A673 (cell line): ENCODE data around the gene SMARCA4. TPM values are rescaled to one million over a fixed set of nuclear protein-coding genes. Genes with fewer than 3 reads are reported as not detected.

Experiments used
- BruUV-seq: library from RNA; stranded (reverse); fragments of 400-500 nt; replicated peaks from 2 replicates; lab custom pipeline; 2021; lab: Mats Ljungman, UMichigan
- CTCF ChIA-PET: fragments of 300-600 bp; sonication (Branson Sonifier 250); formaldehyde crosslinking; loops from one replicate; lab custom pipeline; 2022; ENCODE audit warnings: antibody characterized with exemption; lab: Charles Lee
- POLR2A ChIA-PET: fragments of 300-600 bp; sonication (Branson Sonifier 250); formaldehyde crosslinking; loops from one replicate; lab custom pipeline; 2022; ENCODE audit warnings: antibody characterized with exemption; ENCODE audit not compliant: low non-redundant PET; lab: Charles Lee
- DNase-seq: peaks from one replicate; pipeline ENCODE4 v3.0.0-alpha.2; 2015; ENCODE audit warnings: low spot score
- H3K27ac ChIP-seq: fragments of 200-600 bp; sonication (generic); 2 replicates; pipeline ENCODE4 v1.5.1; 2016; ENCODE audit warnings: mixed run types, low read depth, mild to moderate bottlenecking, mixed read lengths, antibody characterized with exemption, low read length; ENCODE audit not compliant: poor library complexity, severe bottlenecking
- H3K27me3 ChIP-seq: fragments of 200-600 bp; sonication (generic); replicated peaks from 2 replicates; pipeline ENCODE4 v1.6.1; 2017; ENCODE audit warnings: mixed run types, low read depth, mild to moderate bottlenecking, mixed read lengths, antibody characterized with exemption, low read length; ENCODE audit not compliant: insufficient read depth, poor library complexity
- H3K36me3 ChIP-seq: fragments of 200-600 bp; sonication (generic); 2 replicates; pipeline ENCODE4 v1.6.1; 2016; ENCODE audit warnings: mixed run types, mild to moderate bottlenecking, mixed read lengths, antibody characterized with exemption, low read length; ENCODE audit not compliant: insufficient read depth, poor library complexity, severe bottlenecking
- H3K4me1 ChIP-seq: fragments of 200-600 bp; sonication (generic); 2 replicates; pipeline ENCODE4 v1.6.1; 2017; ENCODE audit warnings: mixed run types, mild to moderate bottlenecking, mixed read lengths, antibody characterized with exemption, low read length; ENCODE audit not compliant: insufficient read depth, poor library complexity, severe bottlenecking
- H3K4me3 ChIP-seq: fragments of 200-600 bp; sonication (generic); 2 replicates; pipeline ENCODE4 v1.5.1; 2016; ENCODE audit warnings: low read depth, mixed run types, mild to moderate bottlenecking, mixed read lengths, low read length; ENCODE audit not compliant: poor library complexity, severe bottlenecking
- H3K9me3 ChIP-seq: fragments of 200-600 bp; sonication (generic); 2 replicates; pipeline ENCODE4 v1.6.1; 2016; ENCODE audit warnings: mixed run types, low read depth, mild to moderate bottlenecking, mixed read lengths, antibody characterized with exemption, low read length; ENCODE audit not compliant: poor library complexity, severe bottlenecking
- CTCF ChIP-seq: fragments of 300-800, 200-600 bp; sonication (generic); conservative IDR thresholded peaks from 2 replicates; pipeline ENCODE4 v1.5.1; 2017; ENCODE audit warnings: low read depth, mild to moderate bottlenecking, antibody characterized with exemption, low read length, moderate library complexity, mixed read lengths
- EZH2 ChIP-seq: fragments of 200-600 bp; sonication (generic); IDR thresholded peaks from 2 replicates; pipeline ENCODE4 v1.6.1; 2017; ENCODE audit warnings: borderline replicate concordance, low read depth, mild to moderate bottlenecking, mixed read lengths, antibody characterized with exemption, low read length; ENCODE audit not compliant: poor library complexity, severe bottlenecking
- intact Hi-C: fragments of 100-400 bp; cut with micrococcal nuclease; formaldehyde crosslinking; loops from one replicate; pipeline ENCODE4 v1.10.0; 2022; ENCODE audit not compliant: unreplicated experiment
- total RNA-seq: library from RNA; stranded (reverse); gene quantifications from 2 replicates; pipeline ENCODE4 v1.2.3, GENCODE V29; 2021

The SMARCA4 gene
- total RNA-seq, 1 experiment from 2014 or later = 307 TPM

GRCh38 chr19:11014403-11014911, 53.6 kb downstream of the SMARCA4 start:
- POLR2A ChIA-PET = no interaction called here
- intact Hi-C loops = no loop called here
- Histone ChIP-seq H3K27ac (no peak overlapping the region), H3K9me3 (no peaks in the 10 kb centered on the region), H3K4me1 (no peaks in the 10 kb centered on the region), H3K36me3 (peaks cover 92% of the 10 kb centered on the region), H3K4me3 (no peak overlapping the region), H3K27me3 (no peaks in the 10 kb centered on the region)
- CTCF ChIA-PET = no interaction called here
- TF ChIP-seq CTCF (no peak), EZH2 (no peak)
- no TSS peak for BruUV-seq
- DNase-seq = no peak

- H3K27me3 ChIP-seq = no peaks in the 10 kb centered on the region
- no peaks in the 10 kb centered on the region for H3K9me3 ChIP-seq
- no peak for DNase-seq
- POLR2A ChIA-PET = no interaction called here
- no peak for TF ChIP-seq CTCF
- TF ChIP-seq EZH2 = no peak
- intact Hi-C loops = no loop called here
- H3K4me3 ChIP-seq = no peak overlapping the region
- CTCF ChIA-PET = no interaction called here
- no peak overlapping the region for H3K27ac ChIP-seq
- H3K36me3 ChIP-seq = peaks cover 93% of the 10 kb centered on the region
- H3K4me1 ChIP-seq = no peaks in the 10 kb centered on the region
- BruUV-seq = no TSS peak
Measured at GRCh38 chr19:11016631-11017030, 55.8 kb downstream of the SMARCA4 start.

GRCh38 chr19:11017275-11018035, 56.6 kb downstream of the SMARCA4 start:
- CTCF ChIA-PET = no interaction called here
- H3K9me3 ChIP-seq = no peaks in the 10 kb centered on the region
- TF ChIP-seq EZH2 (no peak), CTCF (no peak)
- peaks cover 93% of the 10 kb centered on the region for H3K36me3 ChIP-seq
- no peak overlapping the region for H3K4me3 ChIP-seq
- POLR2A ChIA-PET = no interaction called here
- intact Hi-C loops = no loop called here
- no peak overlapping the region for H3K27ac ChIP-seq
- no peaks in the 10 kb centered on the region for H3K27me3 ChIP-seq
- DNase-seq = no peak
- BruUV-seq = no TSS peak
- H3K4me1 ChIP-seq = no peaks in the 10 kb centered on the region
